Medulla oblongata (tissue), 1 donor: Measurements from ENCODE around the gene CBLB.

Experiments used
- DNase-seq: peaks from one replicate; pipeline ENCODE4 v3.0.0-alpha.2; 2015; ENCODE audit errors: extremely low spot score

The CBLB gene

DNA sequence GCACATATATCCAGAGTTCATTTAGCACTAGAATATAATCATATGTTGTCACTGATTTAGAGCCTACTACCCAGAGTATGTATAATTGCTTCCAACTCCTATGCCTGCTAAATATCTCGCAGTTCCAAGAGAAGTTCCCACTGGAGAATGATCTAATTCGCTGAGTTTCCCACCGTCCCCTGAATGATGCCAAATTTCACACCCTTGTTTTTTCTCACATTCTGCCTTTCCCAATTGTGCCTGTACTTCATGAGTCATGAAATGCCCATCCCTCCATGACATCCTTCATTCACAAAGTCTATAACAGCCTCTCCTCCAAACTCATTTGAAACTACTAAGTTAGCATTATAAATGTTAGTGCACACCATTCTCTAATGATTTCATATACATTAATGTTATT lies 177.2 kb downstream of the CBLB start:
- no peak for DNase-seq

DNA sequence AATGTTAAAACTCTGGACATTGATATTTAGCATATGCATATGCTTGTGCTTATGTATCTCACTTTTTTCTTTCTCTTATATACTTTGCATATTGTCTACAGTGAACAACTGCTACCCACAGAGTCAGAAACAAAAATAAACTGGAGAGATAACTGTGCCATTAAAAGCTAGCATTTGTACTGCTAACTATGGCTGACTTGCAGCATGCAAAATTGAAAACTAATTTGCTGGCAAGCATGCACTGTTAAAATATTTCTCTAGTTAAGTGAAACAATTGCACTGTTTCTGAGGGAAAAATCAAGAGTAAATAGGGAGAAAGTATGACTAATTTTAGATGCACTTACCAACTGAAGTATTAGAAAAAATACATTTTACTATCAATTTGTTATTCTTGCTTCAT lies 177.8 kb downstream of the CBLB start:
- no peak for DNase-seq

DNA sequence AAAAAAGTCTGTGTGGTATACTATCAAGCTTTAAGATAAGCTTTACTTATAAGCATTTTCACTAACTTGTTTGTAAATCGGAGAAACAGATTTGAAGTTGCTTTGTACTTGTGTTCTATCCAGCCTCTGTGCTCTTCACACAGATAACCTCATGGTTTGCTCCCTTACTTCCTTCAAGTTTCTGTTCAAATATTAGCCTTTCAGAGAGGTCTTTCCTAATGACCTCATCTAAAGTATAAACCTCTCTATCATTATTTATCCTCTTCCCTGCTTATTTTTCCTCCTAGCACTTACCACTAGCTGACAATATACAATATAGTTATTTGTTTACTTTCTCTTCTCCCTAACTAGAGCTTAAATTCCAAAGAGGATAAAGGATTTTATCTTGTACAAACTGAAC lies 180.0 kb downstream of the CBLB start:
- peak; percentile 13 for DNase-seq

DNA sequence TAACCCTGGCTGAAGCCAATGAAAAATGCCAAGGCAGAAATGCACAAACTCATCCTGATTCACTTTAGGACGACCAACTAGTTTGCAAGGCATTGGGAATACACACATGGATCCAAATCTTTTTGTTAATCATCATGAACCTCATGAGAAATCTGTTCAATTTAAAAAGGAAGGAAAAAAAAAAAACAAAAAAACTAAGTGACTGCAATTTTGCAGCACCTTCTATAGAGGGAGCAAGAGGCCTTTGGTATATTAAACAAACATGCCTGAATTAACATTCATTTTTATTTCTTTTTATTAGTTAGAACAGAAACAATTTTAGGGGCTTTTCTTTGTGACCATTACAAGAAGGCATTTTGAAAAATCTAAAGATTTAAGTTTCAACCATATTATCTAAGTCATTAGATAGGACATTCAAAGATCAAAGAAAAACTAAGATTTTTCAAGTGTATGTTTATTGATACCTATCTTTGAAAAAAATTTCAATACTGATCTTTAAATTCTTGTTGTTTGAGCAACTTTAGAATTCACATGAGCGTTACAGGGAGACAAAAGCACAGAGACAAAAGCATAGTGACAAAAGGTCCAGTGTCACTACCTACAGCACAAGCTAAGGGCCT lies 182.4 kb downstream of the CBLB start:
- peak; percentile 9 for DNase-seq

DNA sequence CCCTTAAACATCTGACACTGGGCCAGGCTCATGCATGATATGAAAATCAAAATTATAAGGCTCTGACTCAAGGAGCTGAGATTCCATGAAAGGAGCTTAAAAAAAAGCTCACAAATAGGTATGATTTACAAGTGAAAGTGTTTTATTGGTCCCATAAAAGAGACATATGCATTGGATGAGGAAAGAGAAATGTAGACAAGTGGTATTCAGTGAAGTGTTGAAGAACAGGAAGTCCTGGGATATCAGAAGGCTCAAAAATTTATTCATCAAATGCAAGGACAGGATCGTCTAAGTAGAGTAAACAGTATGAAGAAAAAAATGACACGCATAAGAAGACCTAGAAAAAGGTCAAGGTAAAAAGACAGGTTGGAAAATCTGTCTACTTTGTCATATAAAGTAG lies 188.9 kb downstream of the CBLB start:
- no peak for DNase-seq

DNA sequence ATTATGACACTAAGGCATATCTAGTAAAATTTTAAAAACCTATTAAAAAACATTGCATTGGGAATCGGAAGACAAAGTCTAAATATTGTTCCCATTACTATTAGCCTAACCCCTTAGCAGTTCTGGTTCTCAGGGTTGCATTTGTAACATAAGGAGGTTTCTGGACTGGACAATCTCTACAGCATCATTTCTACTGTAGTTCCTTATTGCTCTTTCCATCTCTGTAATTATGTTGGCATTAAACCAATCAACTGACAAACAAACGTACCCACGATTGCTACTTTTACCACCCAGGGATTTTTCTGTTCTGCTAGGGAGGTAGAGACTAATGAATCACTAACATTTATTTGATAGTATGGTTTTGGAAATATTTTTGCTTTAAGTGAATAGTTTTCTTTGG lies 190.8 kb downstream of the CBLB start:
- DNase-seq, result no peak

DNA sequence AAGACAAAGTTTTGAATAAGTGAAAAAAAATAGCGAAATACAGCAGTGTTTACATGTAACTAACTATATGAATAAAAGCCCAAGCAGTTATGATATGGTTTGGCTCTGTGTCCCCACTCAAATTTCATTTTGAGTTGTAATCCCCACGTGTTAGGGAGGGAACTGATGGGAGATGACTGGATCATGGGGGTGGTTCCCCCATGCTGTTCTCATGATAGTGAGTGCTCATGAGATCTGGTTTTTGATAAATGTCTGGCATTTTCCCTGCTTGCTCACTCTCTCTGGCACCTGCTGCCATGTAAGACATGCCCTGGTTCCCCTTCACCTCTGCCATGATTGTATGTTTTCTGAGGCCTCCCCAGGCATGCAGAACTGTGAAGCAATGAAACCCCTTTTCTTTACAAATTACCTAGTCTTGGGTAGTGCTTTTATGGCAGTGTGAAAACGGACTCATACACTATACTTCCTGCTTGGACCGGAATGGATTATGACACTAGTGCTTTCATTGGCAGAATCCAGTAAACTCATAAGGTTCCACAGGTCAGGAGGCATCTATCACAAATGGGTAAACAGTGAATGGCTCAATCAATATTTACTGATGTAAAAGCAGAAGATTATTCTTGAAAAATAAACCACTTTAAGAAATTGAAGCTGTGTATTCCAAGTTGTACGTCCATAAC lies 192.1 kb downstream of the CBLB start:
- no peak for DNase-seq

DNA sequence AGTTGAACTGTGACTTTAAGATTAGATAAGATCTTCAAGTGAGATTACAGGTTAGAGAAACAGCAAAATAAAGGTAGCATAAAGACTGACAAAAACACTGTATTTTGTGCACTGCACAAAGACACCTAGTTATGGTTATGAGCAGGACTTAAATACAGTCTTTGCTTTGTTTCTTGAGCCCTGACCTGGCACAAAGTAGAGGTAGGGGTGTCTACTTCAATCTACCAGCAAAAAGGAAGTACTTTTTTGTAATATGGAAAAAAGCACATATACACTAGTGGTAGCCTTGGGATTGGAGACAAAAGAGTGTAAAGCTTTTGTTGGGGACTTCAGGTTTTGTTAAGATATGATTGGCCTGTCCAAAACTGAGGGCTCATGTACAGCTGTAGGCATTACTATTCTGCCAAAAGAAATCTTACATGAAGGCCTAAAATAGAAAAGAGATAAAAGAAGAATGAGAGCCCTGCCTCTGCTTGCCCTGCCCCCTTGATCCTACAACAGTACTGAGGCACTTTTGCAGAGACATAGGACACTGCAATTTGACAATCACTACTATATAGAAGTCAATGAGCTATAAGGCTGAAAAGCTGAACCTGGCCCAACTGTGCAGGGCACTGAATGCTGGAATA lies 194.3 kb downstream of the CBLB start:
- no peak for DNase-seq

DNA sequence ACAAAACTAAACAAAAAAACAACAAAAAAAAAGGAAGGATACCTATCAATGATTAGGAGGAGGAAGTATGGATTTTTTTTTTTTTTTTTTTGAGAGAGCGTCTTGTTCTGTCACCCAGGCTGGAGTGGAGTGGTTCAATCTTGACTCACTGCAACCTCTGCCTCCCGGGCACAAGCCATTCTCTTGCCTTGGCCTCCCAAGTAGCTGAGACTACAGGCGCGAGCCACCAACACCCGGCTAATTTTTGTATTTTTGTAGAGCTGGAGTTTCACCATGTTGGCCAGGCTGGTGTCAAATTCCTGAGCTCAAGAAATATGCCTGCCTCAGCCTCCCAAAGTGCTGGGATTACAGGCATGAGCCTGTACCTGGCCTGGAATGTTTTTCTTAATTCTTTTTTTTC lies 195.8 kb downstream of the CBLB start:
- DNase-seq, result no peak

DNA sequence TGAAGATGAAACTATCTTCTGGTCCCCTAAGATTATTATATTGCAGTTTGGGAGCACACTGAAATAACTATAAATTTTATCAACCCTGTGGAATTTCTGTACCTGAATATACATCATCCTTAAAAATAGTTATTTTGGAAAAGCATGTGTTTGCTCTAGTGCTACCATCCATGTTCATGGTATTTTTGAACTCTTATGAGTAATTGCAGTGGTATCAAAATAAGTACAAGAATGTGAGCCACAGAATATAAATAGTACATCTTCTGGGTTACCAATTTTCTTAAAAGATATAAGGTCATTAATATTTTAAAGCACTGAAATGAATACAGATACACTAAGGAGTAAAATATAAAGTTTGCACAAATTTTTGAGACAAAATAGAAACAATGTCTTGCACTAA lies 206.5 kb downstream of the CBLB start:
- DNase-seq, result no peak

DNA sequence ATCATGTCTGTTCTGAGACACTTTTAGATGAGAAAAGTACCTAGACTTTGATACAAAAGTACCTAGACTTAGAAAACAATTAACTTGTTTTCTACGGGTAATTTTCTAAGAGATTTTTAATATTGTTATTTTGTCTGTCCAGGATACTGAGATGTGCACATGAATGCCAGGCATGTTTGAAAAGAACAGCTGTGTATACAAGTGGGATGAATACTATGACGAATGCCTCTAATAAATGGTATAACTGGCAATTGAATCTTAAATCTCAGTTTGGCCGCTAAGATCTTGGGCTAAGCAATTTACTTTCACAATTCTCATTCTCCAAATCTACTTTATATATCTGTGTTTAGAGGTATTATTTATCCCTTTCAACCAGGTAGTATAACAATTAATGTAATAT lies 207.4 kb downstream of the CBLB start:
- no peak for DNase-seq

DNA sequence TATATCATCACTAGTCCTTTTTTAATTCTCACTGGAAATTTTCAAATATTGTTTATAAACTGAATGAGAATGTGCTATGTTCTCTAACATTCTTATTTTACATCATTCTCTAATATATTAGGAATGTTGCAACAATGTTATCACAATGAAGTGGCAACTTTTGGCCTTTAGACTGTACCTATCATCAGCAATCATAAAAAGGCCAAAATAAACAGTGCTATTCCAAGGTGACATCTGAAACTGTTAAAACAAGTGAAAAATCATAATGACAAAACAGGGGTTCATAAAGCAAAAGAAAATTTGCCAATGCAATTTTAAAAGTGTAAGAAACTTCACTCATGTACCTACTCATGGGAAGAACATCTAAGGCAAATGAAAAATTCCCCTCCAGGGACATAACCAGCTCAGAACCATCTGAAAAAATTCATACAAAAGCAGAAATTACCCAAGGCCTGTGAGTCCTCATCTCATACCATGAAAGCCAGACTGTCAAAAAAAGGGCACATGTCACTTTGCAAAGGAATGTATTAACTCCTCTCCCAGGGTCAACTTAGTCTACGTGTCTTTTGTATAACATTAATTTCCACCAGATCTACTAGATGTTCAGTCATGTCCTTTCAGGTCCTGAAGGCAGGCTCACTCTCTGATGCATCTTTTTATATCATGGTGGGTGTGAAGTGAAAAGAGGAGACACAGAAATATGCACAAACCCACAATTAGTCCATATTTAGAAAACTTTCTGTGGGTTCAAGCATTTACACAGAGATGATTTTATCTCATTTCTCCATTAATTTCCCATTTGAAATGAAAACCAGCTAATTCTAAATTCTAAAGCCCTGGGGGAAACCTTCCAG lies 211.9 kb downstream of the CBLB start:
- no peak for DNase-seq

DNA sequence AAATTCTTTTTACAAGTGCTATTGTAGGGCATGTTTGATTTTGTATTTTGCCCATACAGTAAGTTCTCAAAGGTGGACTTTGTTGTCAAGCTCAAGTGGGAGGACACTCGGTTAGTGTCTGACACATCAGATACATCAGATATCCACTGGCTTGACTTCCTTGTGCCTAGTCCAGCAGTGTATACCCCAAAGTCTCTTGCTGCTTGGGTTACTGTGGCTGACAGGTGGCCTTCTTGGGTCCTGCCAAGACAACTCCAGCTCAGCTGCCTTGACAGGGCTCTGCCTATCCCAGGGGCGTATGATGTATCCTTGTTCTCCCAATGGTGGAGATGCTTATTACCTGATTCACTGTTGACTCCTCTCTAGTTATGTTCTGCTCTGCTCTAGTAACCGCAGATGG lies 214.9 kb downstream of the CBLB start:
- DNase-seq, result no peak

DNA sequence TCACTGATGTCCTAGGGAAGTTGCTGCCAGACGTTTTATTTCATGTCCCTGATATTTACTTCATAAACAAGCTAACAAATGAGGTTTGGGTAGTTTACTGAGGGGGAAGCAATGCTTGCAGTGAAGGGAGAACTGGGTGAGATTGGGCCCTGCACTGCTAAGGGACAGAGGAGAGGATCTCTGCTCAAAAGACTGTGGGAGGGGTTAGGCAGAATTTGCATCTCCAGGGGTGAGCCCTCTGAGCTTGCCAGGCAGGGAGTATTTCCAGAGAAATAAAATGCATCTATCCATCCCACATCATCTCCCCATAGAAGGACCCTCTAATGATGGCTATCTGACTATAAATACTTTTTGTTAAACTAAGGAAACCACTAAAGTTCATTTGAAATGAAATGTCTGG lies 215.6 kb downstream of the CBLB start:
- DNase-seq, result no peak

DNA sequence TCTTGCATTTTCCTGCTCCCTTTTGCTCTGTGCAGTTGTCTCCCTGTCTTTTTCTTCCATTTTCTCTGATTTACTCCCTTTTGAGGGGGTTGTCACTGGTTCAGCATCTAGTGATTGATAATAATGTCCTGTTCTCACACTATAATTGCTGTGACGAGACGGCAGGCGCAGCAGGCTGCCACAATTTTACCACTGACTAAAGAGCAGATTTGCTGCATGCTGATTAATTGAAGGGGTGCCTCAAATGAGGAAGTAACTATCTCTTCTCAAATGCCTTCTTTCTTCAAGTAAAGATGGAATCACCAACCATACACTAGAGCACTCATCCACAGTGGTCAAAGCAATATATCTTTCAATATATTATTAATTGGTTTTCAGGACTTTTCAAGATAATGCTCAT lies 219.3 kb downstream of the CBLB start:
- no peak for DNase-seq

DNA sequence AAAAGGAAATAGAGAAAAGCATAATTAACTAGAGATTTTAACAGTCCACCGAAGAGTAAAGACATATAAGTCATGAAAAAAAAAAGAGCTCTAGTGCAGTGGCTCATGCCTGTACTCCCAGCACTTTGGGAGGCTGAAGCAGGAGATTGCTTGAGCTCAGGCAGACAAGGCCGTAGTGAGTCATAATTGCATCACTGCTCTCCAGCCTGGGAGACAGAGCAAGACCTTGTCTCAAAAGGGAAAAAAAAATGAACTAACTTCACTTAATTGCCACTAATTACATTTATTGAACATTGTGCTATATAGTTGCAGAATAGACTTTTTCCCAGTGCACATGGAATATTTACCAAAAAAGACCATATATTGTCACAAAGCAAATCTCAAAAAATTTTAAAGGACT lies 221.8 kb downstream of the CBLB start:
- no peak for DNase-seq

DNA sequence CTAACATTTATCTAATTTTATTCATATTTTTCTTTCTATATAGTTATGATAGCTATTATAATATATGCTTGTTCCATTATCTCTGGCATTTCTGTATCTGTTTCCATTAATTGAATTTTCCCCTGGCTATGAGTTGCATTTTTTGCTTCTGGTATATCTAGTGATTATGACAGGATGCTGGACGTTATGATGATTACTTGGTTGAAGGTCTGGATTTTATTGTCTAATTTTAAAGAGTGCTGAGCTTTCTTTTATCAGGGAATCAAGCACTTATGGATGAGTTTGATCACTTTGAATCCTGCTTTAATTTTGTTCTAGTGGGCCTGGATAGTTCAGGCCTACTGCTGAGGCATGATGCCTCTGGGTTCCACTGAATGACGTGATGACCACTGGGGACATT lies 229.7 kb downstream of the CBLB start:
- no peak for DNase-seq

DNA sequence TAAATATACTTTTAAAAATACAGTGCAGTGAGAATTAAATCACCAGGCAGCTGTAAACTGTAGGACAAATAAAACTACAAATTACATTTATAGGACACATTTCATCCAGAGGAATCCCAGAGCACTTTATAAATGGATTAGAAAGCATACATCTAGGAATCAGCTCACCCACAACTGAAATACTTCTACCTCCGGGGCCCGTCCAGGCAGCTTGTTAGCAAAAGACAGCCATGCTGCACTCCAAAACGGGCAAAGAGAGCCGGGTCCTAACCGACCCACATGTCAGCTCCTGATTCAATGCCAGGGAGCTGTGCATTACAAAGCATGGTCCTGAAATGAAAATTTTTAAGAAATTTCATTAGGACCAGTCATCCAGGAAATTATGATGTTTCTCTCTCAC lies 234.1 kb downstream of the CBLB start:
- DNase-seq, result no peak

DNA sequence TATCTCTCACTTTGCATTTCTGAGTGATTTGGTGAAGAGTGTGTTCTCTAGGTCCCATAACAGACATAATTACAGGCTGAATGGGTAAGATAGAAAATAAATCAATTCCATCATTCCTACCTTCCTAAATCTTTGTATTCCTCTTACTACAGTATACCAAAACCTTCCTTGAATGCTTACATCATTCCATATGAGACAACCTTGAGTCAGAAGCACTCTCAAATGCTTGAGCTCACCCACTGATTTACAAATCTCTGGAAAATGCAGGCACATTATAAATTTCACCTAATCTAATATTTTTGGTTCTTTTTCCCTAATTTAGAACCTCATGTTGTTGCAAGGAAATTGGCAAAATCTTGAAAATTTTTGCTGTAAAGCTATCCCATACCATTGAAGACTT lies 239.1 kb downstream of the CBLB start:
- DNase-seq, result no peak

DNA sequence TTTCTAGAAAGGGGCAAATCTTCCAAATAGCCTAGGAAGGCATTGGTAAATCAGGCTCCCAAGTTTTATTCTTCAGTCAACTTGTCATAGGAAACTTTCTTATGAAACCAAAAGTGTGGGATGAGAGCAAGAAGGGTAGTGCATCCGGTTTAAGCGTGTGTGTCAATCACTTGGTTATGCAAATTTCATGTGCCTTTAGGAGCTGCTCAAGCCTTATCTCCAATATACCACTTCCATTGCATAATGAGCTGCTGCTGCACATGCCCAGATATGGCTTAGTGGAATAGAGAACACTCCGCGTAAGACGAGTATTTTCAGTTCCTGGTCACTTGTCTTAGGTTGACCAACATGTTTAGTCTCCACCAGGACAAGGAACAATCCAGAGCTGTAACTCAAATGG lies 242.1 kb downstream of the CBLB start:
- DNase-seq, result no peak

DNA sequence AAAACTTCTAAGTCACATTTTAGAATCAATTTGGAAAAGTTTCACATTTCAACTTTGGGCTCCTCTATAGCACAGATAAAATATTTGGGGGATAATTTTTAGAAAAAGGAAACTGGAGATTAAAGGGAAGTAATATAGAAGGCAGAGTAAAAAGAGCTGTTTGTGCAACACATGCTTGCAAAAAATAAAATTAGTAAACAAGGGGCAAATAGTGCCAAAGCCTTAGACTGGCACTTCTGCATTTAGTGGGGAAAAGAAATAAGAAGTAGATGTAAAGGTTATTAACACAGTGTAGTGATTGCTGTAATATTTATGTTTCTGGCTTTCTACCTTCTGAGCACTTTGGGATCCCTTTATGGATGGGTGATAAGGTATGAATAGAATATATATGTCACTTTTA lies 246.6 kb downstream of the CBLB start:
- DNase-seq, result no peak

DNA sequence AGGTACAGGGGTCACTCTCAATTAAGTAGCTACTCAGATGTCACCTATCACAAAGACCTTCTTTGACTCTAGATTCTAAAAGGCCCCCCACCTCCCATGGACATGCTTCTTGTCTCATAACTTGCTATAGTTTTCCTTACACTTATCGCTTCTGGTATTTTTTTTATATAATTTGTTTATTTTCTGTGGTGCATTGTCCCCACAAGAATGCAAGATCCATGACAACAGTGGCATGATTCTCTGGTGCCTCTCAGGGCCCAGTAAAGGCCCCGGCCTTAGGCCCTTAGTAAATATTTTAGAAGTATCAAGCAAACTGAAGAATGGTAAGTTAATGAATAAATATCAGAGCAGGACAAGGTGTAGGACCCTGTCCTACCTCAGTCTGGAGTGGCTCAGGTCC lies 248.6 kb downstream of the CBLB start:
- DNase-seq, result no peak

DNA sequence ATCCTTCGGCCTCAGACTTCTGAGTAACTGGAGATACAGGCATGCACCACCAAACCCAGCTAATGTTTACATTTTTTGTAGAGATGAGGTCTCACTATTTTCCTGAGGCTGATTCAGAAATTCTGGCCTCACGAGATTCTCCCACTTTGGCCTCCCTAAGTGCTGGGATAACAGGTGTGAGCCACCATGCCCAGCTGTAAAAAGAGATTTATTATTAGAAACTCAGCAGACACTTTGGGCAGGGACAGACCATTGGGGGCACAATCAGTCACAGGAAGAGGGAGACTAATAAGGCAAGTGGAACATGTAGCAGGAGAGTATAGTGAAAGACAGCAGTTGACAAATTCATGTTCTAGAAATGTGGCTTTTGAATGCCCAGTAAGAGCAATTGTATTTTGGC lies 249.2 kb downstream of the CBLB start:
- DNase-seq, result no peak
